Suprapubic skin (tissue), 4 donors: ENCODE data around the gene TNPO2. TPM values are rescaled to one million over a fixed set of nuclear protein-coding genes. Genes with fewer than 3 reads are reported as not detected.
A peak's percentile ranks its signal among the peaks of the same experiment; 100 is the strongest.

Experiments
- DNase-seq, 2 donors: peaks; one replicate each; pipeline ENCODE4 v3.0.0-alpha.2; 2019; ENCODE audit warnings: low spot score in 2 of 2
- H3K27ac ChIP-seq: fragments of 200-600 bp; sonication (generic); one replicate; pipeline ENCODE4 v1.5.1; 2019
- H3K27me3 ChIP-seq: fragments of 200-600 bp; sonication (generic); one replicate; pipeline ENCODE4 v1.5.1; 2019
- H3K36me3 ChIP-seq: fragments of 200-600 bp; sonication (generic); one replicate; pipeline ENCODE4 v1.5.1; 2019
- H3K4me1 ChIP-seq: fragments of 200-600 bp; sonication (generic); one replicate; pipeline ENCODE4 v1.5.1; 2019
- H3K4me3 ChIP-seq: fragments of 200-600 bp; sonication (generic); one replicate; pipeline ENCODE4 v1.5.1; 2019; ENCODE audit warnings: mild to moderate bottlenecking
- H3K9me3 ChIP-seq: fragments of 200-600 bp; sonication (generic); one replicate; pipeline ENCODE4 v1.5.1; 2019
- CTCF ChIP-seq, 2 donors: fragments of 200-600 bp in 1 of 2; fragments of 450-650 bp in 1 of 2; sonication (generic) in 1 of 2; IDR thresholded peaks; one replicate each; pipeline ENCODE4 v1.5.1; 2016 to 2019; ENCODE audit warnings: antibody characterized with exemption in 2 of 2, mild to moderate bottlenecking in 1 of 2, moderate library complexity in 1 of 2
- EP300 ChIP-seq: sonication (generic); formaldehyde crosslinking; IDR thresholded peaks from one replicate; pipeline ENCODE4 v1.6.1; 2017; ENCODE audit warnings: antibody characterized with exemption
- POLR2A ChIP-seq, 2 donors: fragments of 450-650 bp; IDR thresholded peaks; one replicate each; pipeline ENCODE4 v1.6.1; 2017; ENCODE audit warnings: antibody characterized with exemption in 2 of 2, mild to moderate bottlenecking in 2 of 2, moderate library complexity in 2 of 2
- POLR2AphosphoS5 ChIP-seq, 3 donors: sonication (generic); formaldehyde crosslinking; IDR thresholded peaks; one replicate each; pipeline ENCODE4 v1.6.1; 2017; ENCODE audit warnings: antibody characterized with exemption in 3 of 3
- WGBS: methylation state at CpG from one replicate; pipeline ENCODE4 v1.1.5; 2018; 5-methylcytosine and 5-hydroxymethylcytosine counted together
- total RNA-seq, 4 donors: library from RNA; depleted of rRNA; stranded (reverse); fragments of >200 nt; gene quantifications; one replicate each; pipeline ENCODE4 v1.1.0, GENCODE V29; 2016

Gene TNPO2
- total RNA-seq, 4 donors from 2014 or later = 94.6 to 206 (median 110) TPM

GRCh38 chr19:12666265-12667048 lies 57.3 kb downstream of the TNPO2 start, which contains the start of the genes MAN2B1 and WDR83:
MAN2B1 (minus strand) TSS chr19:12666742; CDS start chr19:12666701, 41 bp downstream.
WDR83 (plus strand) TSS chr19:12666807; CDS start chr19:12669791, 2,984 bp downstream.
- H3K27ac ChIP-seq = peak within 1 kb of the TSS; percentile 69
- peaks cover 46% of the 10 kb centered on the region for H3K4me1 ChIP-seq
- TF ChIP-seq POLR2A (IDR thresholded peaks at IDR 0.05) (no peak), CTCF (IDR thresholded peaks at IDR 0.05) (no peak), POLR2AphosphoS5 (IDR thresholded peaks at IDR 0.05) (no peak), EP300 (no peak)
- H3K4me3 ChIP-seq = peak within 1 kb of the TSS; percentile 83
- no peaks in the 10 kb centered on the region for H3K27me3 ChIP-seq
- 2% methylated on average over 25 of the region's 46 CpGs for WGBS
- peaks cover 41% of the 10 kb centered on the region for H3K36me3 ChIP-seq
- no peaks in the 10 kb centered on the region for H3K9me3 ChIP-seq
- DNase-seq = peak in 1 of 2 donors; percentile 85

- peaks cover 48% of the 10 kb centered on the region for H3K36me3 ChIP-seq
These were observed 58.0 kb downstream of the TNPO2 start for GRCh38 chr19:12665671-12666264.

GRCh38 chr19:12665281-12665573 lies 58.5 kb downstream of the TNPO2 start:
- Histone ChIP-seq H3K4me1 (peaks cover 37% of the 10 kb centered on the region), H3K4me3 (peak overlapping the region; percentile 83), H3K36me3 (peaks cover 51% of the 10 kb centered on the region), H3K9me3 (no peaks in the 10 kb centered on the region), H3K27ac (no peak overlapping the region), H3K27me3 (no peaks in the 10 kb centered on the region)
- 83% methylated on average over 10 of the region's 10 CpGs for WGBS
- peak in 1 of 2 donors; percentile 67 for DNase-seq
- TF ChIP-seq EP300 (no peak), POLR2A (IDR thresholded peaks at IDR 0.05) (no peak), CTCF (IDR thresholded peaks at IDR 0.05) (no peak), POLR2AphosphoS5 (IDR thresholded peaks at IDR 0.05) (no peak)

More at GRCh38 chr19:12665671-12666264, 58.0 kb downstream of the TNPO2 start:
- H3K4me1 ChIP-seq = peaks cover 43% of the 10 kb centered on the region
- TF ChIP-seq EP300 = no peak
- no peak for TF ChIP-seq CTCF (IDR thresholded peaks at IDR 0.05)
- no peak for TF ChIP-seq POLR2AphosphoS5 (IDR thresholded peaks at IDR 0.05)
- TF ChIP-seq POLR2A (IDR thresholded peaks at IDR 0.05) = no peak
- H3K27me3 ChIP-seq = no peaks in the 10 kb centered on the region
- H3K27ac ChIP-seq = no peak overlapping the region
- H3K4me3 ChIP-seq = peak overlapping the region; percentile 83
- H3K9me3 ChIP-seq = no peaks in the 10 kb centered on the region
- peak in 1 of 2 donors; percentile 60 for DNase-seq
- 44% methylated on average over 8 of the region's 12 CpGs for WGBS

- DNase-seq = peak in 1 of 2 donors; percentile 61
- Histone ChIP-seq H3K27me3 (no peaks in the 10 kb centered on the region), H3K27ac (no peak overlapping the region), H3K9me3 (no peaks in the 10 kb centered on the region), H3K4me1 (peaks cover 33% of the 10 kb centered on the region), H3K4me3 (no peak overlapping the region), H3K36me3 (peaks cover 57% of the 10 kb centered on the region)
- TF ChIP-seq EP300 (no peak), POLR2AphosphoS5 (IDR thresholded peaks at IDR 0.05) (no peak), POLR2A (IDR thresholded peaks at IDR 0.05) (no peak), CTCF (IDR thresholded peaks at IDR 0.05) (no peak)
- WGBS = 79% methylated on average over 29 of the region's 29 CpGs
These were observed 59.1 kb downstream of the TNPO2 start for GRCh38 chr19:12664406-12665280.
